ENCODE measurements around the gene TPD52L2. TPM values are rescaled to one million over a fixed set of nuclear protein-coding genes. Genes with fewer than 3 reads are reported as not detected.

Gene TPD52L2
- total RNA-seq, 1 donor from 2014 or later: 141 TPM

DNA sequence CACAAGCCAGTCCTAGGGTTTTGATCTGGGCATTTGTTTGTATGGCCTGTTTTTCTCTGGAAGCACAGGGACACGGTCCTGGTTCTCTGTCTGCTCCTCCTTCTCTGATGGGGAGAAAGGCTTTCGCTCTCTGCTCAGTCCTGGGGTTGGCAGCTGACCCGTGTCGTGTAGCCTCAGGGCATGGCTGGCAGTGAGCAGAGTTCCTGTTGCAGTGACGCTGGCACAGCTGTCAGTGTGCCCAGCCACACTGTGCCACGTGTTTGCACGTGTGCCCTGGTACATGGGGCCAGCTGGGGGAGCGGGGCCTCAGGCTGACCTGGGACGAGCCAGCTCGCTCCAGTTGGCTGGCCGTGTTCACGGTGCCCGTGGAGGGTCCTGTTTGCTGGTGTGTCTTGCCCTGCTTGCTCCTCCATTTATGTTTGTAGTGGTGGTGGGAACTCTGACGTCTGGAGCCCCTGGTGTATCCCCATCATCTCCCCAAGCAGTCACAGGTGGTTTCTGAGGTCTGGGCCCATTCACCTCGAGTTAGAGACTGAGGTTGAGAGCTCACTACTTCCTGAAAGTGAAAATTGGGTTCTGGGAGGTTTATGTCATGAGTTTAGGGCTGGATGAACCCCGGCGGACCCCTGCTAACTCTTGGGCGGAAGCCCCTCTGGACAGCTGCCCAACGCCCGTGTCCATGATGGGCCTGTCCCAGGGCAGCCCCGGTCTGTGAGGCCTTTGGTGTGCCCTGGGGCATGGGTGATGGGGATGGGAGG, 19.6 kb downstream of the TPD52L2 start:
- H3K27me3 Mint-ChIP-seq (ENCODE audit: low read depth): no peaks in the 10 kb centered on the region
- no peaks in the 10 kb centered on the region for H3K4me1 Mint-ChIP-seq (ENCODE audit: low read depth)
- no peaks in the 10 kb centered on the region for H3K9me3 Mint-ChIP-seq (ENCODE audit: low read depth)
- no peak overlapping the region for H3K4me3 Mint-ChIP-seq (ENCODE audit: unreplicated experiment)
- no peak overlapping the region for H3K27ac Mint-ChIP-seq (ENCODE audit: unreplicated experiment)
- TF ChIP-seq, protein P1, sequence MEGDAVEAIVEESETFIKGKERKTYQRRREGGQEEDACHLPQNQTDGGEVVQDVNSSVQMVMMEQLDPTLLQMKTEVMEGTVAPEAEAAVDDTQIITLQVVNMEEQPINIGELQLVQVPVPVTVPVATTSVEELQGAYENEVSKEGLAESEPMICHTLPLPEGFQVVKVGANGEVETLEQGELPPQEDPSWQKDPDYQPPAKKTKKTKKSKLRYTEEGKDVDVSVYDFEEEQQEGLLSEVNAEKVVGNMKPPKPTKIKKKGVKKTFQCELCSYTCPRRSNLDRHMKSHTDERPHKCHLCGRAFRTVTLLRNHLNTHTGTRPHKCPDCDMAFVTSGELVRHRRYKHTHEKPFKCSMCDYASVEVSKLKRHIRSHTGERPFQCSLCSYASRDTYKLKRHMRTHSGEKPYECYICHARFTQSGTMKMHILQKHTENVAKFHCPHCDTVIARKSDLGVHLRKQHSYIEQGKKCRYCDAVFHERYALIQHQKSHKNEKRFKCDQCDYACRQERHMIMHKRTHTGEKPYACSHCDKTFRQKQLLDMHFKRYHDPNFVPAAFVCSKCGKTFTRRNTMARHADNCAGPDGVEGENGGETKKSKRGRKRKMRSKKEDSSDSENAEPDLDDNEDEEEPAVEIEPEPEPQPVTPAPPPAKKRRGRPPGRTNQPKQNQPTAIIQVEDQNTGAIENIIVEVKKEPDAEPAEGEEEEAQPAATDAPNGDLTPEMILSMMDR (IDR thresholded peaks at IDR 0.05): no peak
- no peak for DNase-seq (ENCODE audit: low spot score)
- H3K36me3 Mint-ChIP-seq (ENCODE audit: low read depth): peaks cover 16% of the 10 kb centered on the region

DNA sequence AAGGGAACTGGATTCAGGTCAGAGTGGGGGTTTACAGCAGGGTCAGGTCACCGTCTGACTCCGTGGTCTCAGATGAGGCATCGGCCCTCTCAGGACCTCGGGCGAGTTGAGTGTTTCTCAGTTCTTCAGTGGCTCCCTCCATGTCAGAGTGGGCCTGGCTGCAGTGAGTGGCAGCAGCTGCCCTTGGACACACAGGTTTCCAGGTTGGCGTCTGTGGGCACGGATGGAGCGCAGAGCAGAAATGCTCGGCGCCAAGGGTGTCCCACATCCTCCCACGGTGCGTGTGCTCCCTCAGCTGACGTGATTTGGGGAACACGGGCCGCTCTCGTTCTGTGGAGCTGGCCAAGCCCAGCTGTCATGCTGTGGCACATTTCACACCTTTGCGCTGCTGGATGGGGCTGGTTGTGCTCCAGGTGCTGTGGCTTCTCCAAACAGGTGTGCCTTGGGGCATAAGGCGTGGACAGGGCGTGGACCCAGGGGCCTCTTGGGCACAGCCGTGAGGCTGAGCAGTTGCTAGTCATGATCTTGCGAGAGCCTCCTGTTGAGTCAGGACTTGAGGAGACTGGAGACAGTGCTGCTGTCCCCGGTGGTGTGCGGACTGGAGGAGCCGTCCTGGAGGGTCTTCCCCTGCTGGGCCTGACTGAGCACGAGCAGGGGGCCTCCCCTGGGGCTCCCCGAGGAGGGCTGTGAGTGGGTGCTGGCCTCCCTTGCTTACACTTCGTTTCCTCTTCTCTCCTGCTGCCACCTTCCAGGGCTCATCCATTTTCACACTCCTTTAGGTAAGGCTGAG, 20.4 kb downstream of the TPD52L2 start:
- H3K27ac Mint-ChIP-seq (ENCODE audit: unreplicated experiment): no peak overlapping the region
- no peak overlapping the region for H3K4me3 Mint-ChIP-seq (ENCODE audit: unreplicated experiment)
- peaks cover 19% of the 10 kb centered on the region for H3K36me3 Mint-ChIP-seq (ENCODE audit: low read depth)
- no peaks in the 10 kb centered on the region for H3K4me1 Mint-ChIP-seq (ENCODE audit: low read depth)
- TF ChIP-seq, protein P1 (IDR thresholded peaks at IDR 0.05): no peak
- no peaks in the 10 kb centered on the region for H3K9me3 Mint-ChIP-seq (ENCODE audit: low read depth)
- H3K27me3 Mint-ChIP-seq (ENCODE audit: low read depth): no peaks in the 10 kb centered on the region
- no peak for DNase-seq (ENCODE audit: low spot score)

- Mint-ChIP-seq H3K4me1 (ENCODE audit: low read depth) (no peaks in the 10 kb centered on the region), H3K9me3 (ENCODE audit: low read depth) (no peaks in the 10 kb centered on the region), H3K27me3 (ENCODE audit: low read depth) (no peaks in the 10 kb centered on the region), H3K27ac (ENCODE audit: unreplicated experiment) (no peak overlapping the region), H3K4me3 (ENCODE audit: unreplicated experiment) (no peak overlapping the region), H3K36me3 (ENCODE audit: low read depth) (peaks cover 21% of the 10 kb centered on the region)
- TF ChIP-seq, protein P1 (IDR thresholded peaks at IDR 0.05): no peak
- DNase-seq (ENCODE audit: low spot score): no peak
Measured at GRCh38 chr20:63886054-63886419, 21.0 kb downstream of the TPD52L2 start.

DNA sequence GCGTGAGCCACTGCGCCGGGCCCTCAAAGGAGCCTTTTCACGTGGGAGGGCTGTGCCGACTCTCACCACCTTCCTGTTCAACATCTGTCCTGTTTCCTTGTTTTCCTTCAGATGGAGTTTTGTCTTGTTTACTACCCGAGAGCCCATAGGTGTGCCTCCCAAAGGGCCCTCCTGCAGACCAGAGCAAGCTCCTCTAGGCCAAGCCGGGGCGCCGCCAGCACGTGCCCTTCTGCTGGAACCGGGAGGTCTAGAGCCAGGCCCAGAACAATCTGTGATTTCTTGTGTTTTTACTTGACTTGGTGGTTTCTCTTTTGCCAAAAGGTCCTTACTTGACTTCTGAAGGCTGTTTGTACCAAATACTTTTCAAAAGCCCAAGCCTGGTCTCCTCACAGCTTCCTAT, 21.9 kb downstream of the TPD52L2 start:
- no peaks in the 10 kb centered on the region for H3K27me3 Mint-ChIP-seq (ENCODE audit: low read depth)
- H3K36me3 Mint-ChIP-seq (ENCODE audit: low read depth): peaks cover 23% of the 10 kb centered on the region
- H3K9me3 Mint-ChIP-seq (ENCODE audit: low read depth): no peaks in the 10 kb centered on the region
- DNase-seq (ENCODE audit: low spot score): no peak
- H3K27ac Mint-ChIP-seq (ENCODE audit: unreplicated experiment): no peak overlapping the region
- no peak overlapping the region for H3K4me3 Mint-ChIP-seq (ENCODE audit: unreplicated experiment)
- TF ChIP-seq, protein P1 (IDR thresholded peaks at IDR 0.05): no peak
- no peaks in the 10 kb centered on the region for H3K4me1 Mint-ChIP-seq (ENCODE audit: low read depth)

- Mint-ChIP-seq H3K27me3 (ENCODE audit: low read depth) (no peaks in the 10 kb centered on the region), H3K27ac (ENCODE audit: unreplicated experiment) (no peak overlapping the region), H3K4me3 (ENCODE audit: unreplicated experiment) (no peak overlapping the region), H3K36me3 (ENCODE audit: low read depth) (peaks cover 13% of the 10 kb centered on the region), H3K4me1 (ENCODE audit: low read depth) (peaks cover 7% of the 10 kb centered on the region), H3K9me3 (ENCODE audit: low read depth) (no peaks in the 10 kb centered on the region)
- TF ChIP-seq, protein P1 (IDR thresholded peaks at IDR 0.05): no peak
- no peak for DNase-seq (ENCODE audit: low spot score)
Measured at GRCh38 chr20:63889241-63890200, 24.5 kb downstream of the TPD52L2 start.
